GM21360 (cell line): ENCODE measurements around the gene SSU72.

Experiments used
- ATAC-seq: cut with Tn5 transposase; IDR thresholded peaks from one replicate; pipeline ENCODE4 v1.9.1; 2021; ENCODE audit warnings: mild to moderate bottlenecking, moderate library complexity; ENCODE audit not compliant: unreplicated experiment

The SSU72 gene

GRCh38 chr1:1612104-1612400 lies 37.4 kb upstream of the SSU72 start:
- ATAC-seq, result no peak

- no peak for ATAC-seq
Measured at GRCh38 chr1:1610796-1611195, 36.1 kb upstream of the SSU72 start.

GRCh38 chr1:1609822-1610485 lies 35.3 kb upstream of the SSU72 start:
- no peak for ATAC-seq

GRCh38 chr1:1606232-1606631 lies 31.6 kb upstream of the SSU72 start:
- ATAC-seq, result no peak

- ATAC-seq, result no peak
Measured at GRCh38 chr1:1605724-1606123, 31.1 kb upstream of the SSU72 start.

- no peak for ATAC-seq
Measured at GRCh38 chr1:1605034-1605591, 30.4 kb upstream of the SSU72 start.

- no peak for ATAC-seq
Measured at GRCh38 chr1:1604374-1605033, 29.8 kb upstream of the SSU72 start.

GRCh38 chr1:1603671-1604373 lies 29.2 kb upstream of the SSU72 start:
- ATAC-seq, result no peak

GRCh38 chr1:1602968-1603506 lies 28.4 kb upstream of the SSU72 start:
- no peak for ATAC-seq

GRCh38 chr1:1602304-1602967 lies 27.8 kb upstream of the SSU72 start:
- no peak for ATAC-seq

GRCh38 chr1:1601564-1602303 lies 27.1 kb upstream of the SSU72 start:
- ATAC-seq, result no peak

GRCh38 chr1:1600861-1601563 lies 26.3 kb upstream of the SSU72 start:
- ATAC-seq, result no peak

GRCh38 chr1:1599935-1600860 lies 25.5 kb upstream of the SSU72 start, which contains the start of gene FNDC10:
TSS of gene FNDC10 (minus strand) at chr1:1600135. CDS start at chr1:1600015, 120 bp downstream.
- no peak for ATAC-seq

GRCh38 chr1:1599030-1599934 lies 24.6 kb upstream of the SSU72 start:
- no peak for ATAC-seq

GRCh38 chr1:1598720-1599029 lies 24.0 kb upstream of the SSU72 start:
- ATAC-seq, result no peak

GRCh38 chr1:1598051-1598719 lies 23.5 kb upstream of the SSU72 start:
- ATAC-seq, result no peak

- no peak for ATAC-seq
Measured at GRCh38 chr1:1597275-1597930, 22.7 kb upstream of the SSU72 start.
